Measurements from ENCODE around the gene FKBP2. TPM values are rescaled to one million over a fixed set of nuclear protein-coding genes. Genes with fewer than 3 reads are reported as not detected.

The FKBP2 gene
- total RNA-seq, 1 donor from 2014 or later: 66.0 TPM

- intact Hi-C loops (cut with DNase I): no loop called here
Observed at GRCh38 chr11:64218628-64219353, 22.1 kb upstream of the FKBP2 start.

GRCh38 chr11:64219354-64219684 is 21.6 kb upstream of the FKBP2 start:
- no peak overlapping the region for H3K27ac ChIP-seq
- no peaks in the 10 kb centered on the region for H3K27me3 ChIP-seq
- no peaks in the 10 kb centered on the region for H3K9me3 ChIP-seq
- no peak for TF ChIP-seq POLR2AphosphoS5 (IDR thresholded peaks at IDR 0.05; ENCODE audit: insufficient read depth in 1 of 2, low read depth in 1 of 2)
- TF ChIP-seq POLR2A (IDR thresholded peaks at IDR 0.05): no peak
- TF ChIP-seq CTCF (IDR thresholded peaks at IDR 0.05): no peak
- no peak overlapping the region for H3K4me3 ChIP-seq
- no peaks in the 10 kb centered on the region for H3K36me3 ChIP-seq
- DNase-seq (ENCODE audit: extremely low spot score in 2 of 2): no peak
- intact Hi-C loops (cut with DNase I): no loop called here
- H3K4me1 ChIP-seq: peaks cover 10% of the 10 kb centered on the region

More at GRCh38 chr11:64218628-64219353, 22.1 kb upstream of the FKBP2 start:
- Histone ChIP-seq H3K4me3 (no peak overlapping the region), H3K36me3 (no peaks in the 10 kb centered on the region), H3K4me1 (peaks cover 10% of the 10 kb centered on the region), H3K27me3 (no peaks in the 10 kb centered on the region), H3K9me3 (no peaks in the 10 kb centered on the region), H3K27ac (no peak overlapping the region)
- no peak for TF ChIP-seq POLR2AphosphoS5 (IDR thresholded peaks at IDR 0.05; ENCODE audit: insufficient read depth in 1 of 2, low read depth in 1 of 2)
- TF ChIP-seq CTCF (IDR thresholded peaks at IDR 0.05): no peak
- TF ChIP-seq POLR2A (IDR thresholded peaks at IDR 0.05): no peak
- DNase-seq (ENCODE audit: extremely low spot score in 2 of 2): no peak

- DNase-seq (ENCODE audit: extremely low spot score in 2 of 2): no peak
- no peak overlapping the region for H3K4me3 ChIP-seq
- no peak overlapping the region for H3K27ac ChIP-seq
- peaks cover 12% of the 10 kb centered on the region for H3K4me1 ChIP-seq
- no peaks in the 10 kb centered on the region for H3K9me3 ChIP-seq
- no peaks in the 10 kb centered on the region for H3K36me3 ChIP-seq
- TF ChIP-seq POLR2A (IDR thresholded peaks at IDR 0.05) (no peak), CTCF (IDR thresholded peaks at IDR 0.05) (no peak), POLR2AphosphoS5 (IDR thresholded peaks at IDR 0.05; ENCODE audit: insufficient read depth in 1 of 2, low read depth in 1 of 2) (no peak)
- H3K27me3 ChIP-seq: no peaks in the 10 kb centered on the region
- intact Hi-C loops (cut with DNase I): no loop called here
Observed at GRCh38 chr11:64219755-64220154, 21.1 kb upstream of the FKBP2 start.

- H3K27ac ChIP-seq: no peak overlapping the region
Observed at GRCh38 chr11:64220271-64220670, 20.6 kb upstream of the FKBP2 start.

More at GRCh38 chr11:64220271-64220670, 20.6 kb upstream of the FKBP2 start:
- intact Hi-C loops (cut with DNase I): no loop called here
- H3K27me3 ChIP-seq: no peaks in the 10 kb centered on the region
- TF ChIP-seq POLR2A (IDR thresholded peaks at IDR 0.05) (no peak), CTCF (IDR thresholded peaks at IDR 0.05) (no peak), POLR2AphosphoS5 (IDR thresholded peaks at IDR 0.05; ENCODE audit: insufficient read depth in 1 of 2, low read depth in 1 of 2) (no peak)
- no peak overlapping the region for H3K4me3 ChIP-seq
- H3K36me3 ChIP-seq: no peaks in the 10 kb centered on the region
- H3K9me3 ChIP-seq: no peaks in the 10 kb centered on the region
- peaks cover 17% of the 10 kb centered on the region for H3K4me1 ChIP-seq
- DNase-seq (ENCODE audit: extremely low spot score in 2 of 2): no peak
